HepG2 (cell line): ENCODE data around the gene CEP131. TPM values are rescaled to one million over a fixed set of nuclear protein-coding genes. Genes with fewer than 3 reads are reported as not detected.
A peak's percentile ranks its signal among the peaks of the same experiment; 100 is the strongest.

ENCODE experiments used
- BRD4 ChIP-seq: sonication (generic); formaldehyde crosslinking; IDR thresholded peaks from 2 replicates; pipeline ENCODE4 v1.4.0; 2020; ENCODE audit warnings: missing genetic modification reagents
- CENPT ChIP-seq: sonication (generic); formaldehyde crosslinking; IDR thresholded peaks from 2 replicates; pipeline ENCODE4 v1.8.0; 2022; ENCODE audit warnings: low read depth, mild to moderate bottlenecking, moderate library complexity, missing genetic modification reagents
- DNMT3B ChIP-seq: conservative IDR thresholded peaks from 2 replicates; pipeline ENCODE4 v1.6.1; 2016; ENCODE audit warnings: missing biosample characterization, control low read depth
- HHEX ChIP-seq: IDR thresholded peaks from 2 replicates; pipeline ENCODE4 v1.6.1; 2016; ENCODE audit warnings: control low read depth
- HNF4A ChIP-seq: sonication (generic); formaldehyde crosslinking; IDR thresholded peaks from 2 replicates; pipeline ENCODE4 v1.4.0; 2020; ENCODE audit warnings: missing genetic modification reagents
- PHF20 ChIP-seq: sonication (generic); formaldehyde crosslinking; IDR thresholded peaks from 2 replicates; pipeline ENCODE4 v1.5.0; 2020; ENCODE audit warnings: mild to moderate bottlenecking, missing genetic modification reagents
- POLR2AphosphoS2 ChIP-seq: IDR thresholded peaks from 2 replicates; pipeline ENCODE4 v1.6.1; 2011; ENCODE audit warnings: low read depth, low read length, improper control_type of control experiment
- SALL1 ChIP-seq: sonication (generic); formaldehyde crosslinking; IDR thresholded peaks from 2 replicates; pipeline ENCODE4 v1.8.0; 2022; ENCODE audit warnings: mild to moderate bottlenecking, missing genetic modification reagents
- TAF15 ChIP-seq: fragments of 200-400 bp; formaldehyde crosslinking; IDR thresholded peaks from one replicate; pipeline ENCODE4 v1.6.1; 2018; ENCODE audit warnings: mild to moderate bottlenecking, low read depth, low read length; ENCODE audit not compliant: poor library complexity, severe bottlenecking
- TCF7 ChIP-seq: sonication (generic); IDR thresholded peaks from 2 replicates; pipeline ENCODE4 v1.6.1; 2016; ENCODE audit warnings: antibody characterized with exemption, low read depth
- THAP9 ChIP-seq: sonication (generic); formaldehyde crosslinking; IDR thresholded peaks from 2 replicates; pipeline ENCODE4; 2020; ENCODE audit warnings: missing genetic modification reagents, mild to moderate bottlenecking, borderline replicate concordance
- TRIM24 ChIP-seq: sonication (generic); formaldehyde crosslinking; IDR thresholded peaks from 2 replicates; pipeline ENCODE4 v1.8.0; 2022; ENCODE audit warnings: mild to moderate bottlenecking, missing genetic modification reagents
- ZEB1 ChIP-seq: IDR thresholded peaks from 2 replicates; pipeline ENCODE4 v1.6.1; 2012; ENCODE audit warnings: mild to moderate bottlenecking, low read depth, inconsistent platforms; ENCODE audit not compliant: insufficient replicate concordance
- ZFYVE20 ChIP-seq: sonication (generic); formaldehyde crosslinking; IDR thresholded peaks from 2 replicates; pipeline ENCODE4 v1.8.0; 2023; ENCODE audit warnings: low read depth, mild to moderate bottlenecking, moderate library complexity, missing genetic modification reagents, borderline replicate concordance
- ZGPAT ChIP-seq: IDR thresholded peaks from 2 replicates; pipeline ENCODE4 v1.6.1; 2016; ENCODE audit warnings: mild to moderate bottlenecking
- ZNF143 ChIP-seq: sonication (generic); formaldehyde crosslinking; IDR thresholded peaks from 2 replicates; pipeline ENCODE4 v1.4.0; 2020; ENCODE audit warnings: missing genetic modification reagents
- ZNF20 ChIP-seq: sonication (generic); formaldehyde crosslinking; IDR thresholded peaks from 2 replicates; pipeline ENCODE4 v1.4.0; 2020; ENCODE audit warnings: mild to moderate bottlenecking, moderate library complexity, missing genetic modification reagents
- ZNF232 ChIP-seq: sonication (generic); formaldehyde crosslinking; IDR thresholded peaks from 2 replicates; pipeline ENCODE4 v1.4.0; 2020; ENCODE audit warnings: missing genetic modification reagents, borderline replicate concordance
- ZNF558 ChIP-seq: sonication (generic); formaldehyde crosslinking; IDR thresholded peaks from 2 replicates; pipeline ENCODE4 v1.9.0; 2022; ENCODE audit warnings: mild to moderate bottlenecking, missing genetic modification reagents, borderline replicate concordance
- polyA plus RNA-seq, 8 experiments: library from polyadenylated mRNA; depleted of rRNA in 3 of 8; stranded (reverse) in 7 of 8; unstranded in 1 of 8; fragments of >200 nt; fragmentation: Illumina TruSeq in 4 of 8; extraction: Trizol in 4 of 8; gene quantifications; 2 replicates each; pipeline versions ENCODE4 v1.2.1 to v1.2.3, GENCODE V29; 2011 to 2016; ENCODE audit warnings: low read depth in 4 of 8, missing spikeins in 1 of 8, mixed read lengths in 1 of 8; ENCODE audit not compliant: insufficient read depth in 1 of 8
- total RNA-seq, 5 experiments: library from RNA; depleted of rRNA; stranded (reverse); fragments of >200 nt; fragmentation: Illumina TruSeq; extraction: Trizol; gene quantifications; 2 replicates each; pipeline ENCODE4 v1.2.3, GENCODE V29; 2016; ENCODE audit warnings: low read depth in 1 of 5
- TF ChIP-seq, protein P1 (sequence below): IDR thresholded peaks from 2 replicates; pipeline ENCODE4 v1.6.1; 2018; ENCODE audit warnings: missing genetic modification reagents
- TF ChIP-seq, protein P2 (sequence below): sonication (generic); formaldehyde crosslinking; IDR thresholded peaks from 2 replicates; pipeline ENCODE4 v1.4.0; 2020; ENCODE audit warnings: missing genetic modification reagents

The CEP131 gene
- total and polyA plus RNA-seq, 2 of the 13 experiments (the other 11 are each of a cell fraction or from before 2014, with no cell fraction given) = 5.0 to 16.8 TPM

- TF ChIP-seq DNMT3B (CRISPR knock-in tag) (no peak), ZNF143 (CRISPR knock-in tag) (no peak; the same call in 1 of the 2 replicates), ZGPAT (peak; percentile 77; the same call in 1 of the 2 replicates), TRIM24 (no peak), TAF15 (peak; percentile 83), THAP9 (peak; percentile 55; the same call in 1 of the 2 replicates), ZNF558 (peak; percentile 89), HHEX (CRISPR knock-in tag) (0 out of 2 replicates have a peak, but pooled peaks have one; percentile 38), ZFYVE20 (CRISPR knock-in tag) (no peak), HNF4A (CRISPR knock-in tag) (peak; percentile 83), TCF7 (no peak), POLR2AphosphoS2 (no peak), ZNF20 (no peak), ZNF232 (CRISPR knock-in tag) (peak; percentile 48; the same call in 1 of the 2 replicates), BRD4 (CRISPR knock-in tag) (peak; percentile 96), ZEB1 (peak; percentile 70), CENPT (CRISPR knock-in tag) (0 out of 2 replicates have a peak, but pooled peaks have one; percentile 28), PHF20 (CRISPR knock-in tag) (peak; percentile 56), SALL1 (peak; percentile 82)
- TF ChIP-seq, protein P1, sequence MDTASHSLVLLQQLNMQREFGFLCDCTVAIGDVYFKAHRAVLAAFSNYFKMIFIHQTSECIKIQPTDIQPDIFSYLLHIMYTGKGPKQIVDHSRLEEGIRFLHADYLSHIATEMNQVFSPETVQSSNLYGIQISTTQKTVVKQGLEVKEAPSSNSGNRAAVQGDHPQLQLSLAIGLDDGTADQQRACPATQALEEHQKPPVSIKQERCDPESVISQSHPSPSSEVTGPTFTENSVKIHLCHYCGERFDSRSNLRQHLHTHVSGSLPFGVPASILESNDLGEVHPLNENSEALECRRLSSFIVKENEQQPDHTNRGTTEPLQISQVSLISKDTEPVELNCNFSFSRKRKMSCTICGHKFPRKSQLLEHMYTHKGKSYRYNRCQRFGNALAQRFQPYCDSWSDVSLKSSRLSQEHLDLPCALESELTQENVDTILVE (CRISPR knock-in tag) = peak; percentile 76
- TF ChIP-seq, protein P2, sequence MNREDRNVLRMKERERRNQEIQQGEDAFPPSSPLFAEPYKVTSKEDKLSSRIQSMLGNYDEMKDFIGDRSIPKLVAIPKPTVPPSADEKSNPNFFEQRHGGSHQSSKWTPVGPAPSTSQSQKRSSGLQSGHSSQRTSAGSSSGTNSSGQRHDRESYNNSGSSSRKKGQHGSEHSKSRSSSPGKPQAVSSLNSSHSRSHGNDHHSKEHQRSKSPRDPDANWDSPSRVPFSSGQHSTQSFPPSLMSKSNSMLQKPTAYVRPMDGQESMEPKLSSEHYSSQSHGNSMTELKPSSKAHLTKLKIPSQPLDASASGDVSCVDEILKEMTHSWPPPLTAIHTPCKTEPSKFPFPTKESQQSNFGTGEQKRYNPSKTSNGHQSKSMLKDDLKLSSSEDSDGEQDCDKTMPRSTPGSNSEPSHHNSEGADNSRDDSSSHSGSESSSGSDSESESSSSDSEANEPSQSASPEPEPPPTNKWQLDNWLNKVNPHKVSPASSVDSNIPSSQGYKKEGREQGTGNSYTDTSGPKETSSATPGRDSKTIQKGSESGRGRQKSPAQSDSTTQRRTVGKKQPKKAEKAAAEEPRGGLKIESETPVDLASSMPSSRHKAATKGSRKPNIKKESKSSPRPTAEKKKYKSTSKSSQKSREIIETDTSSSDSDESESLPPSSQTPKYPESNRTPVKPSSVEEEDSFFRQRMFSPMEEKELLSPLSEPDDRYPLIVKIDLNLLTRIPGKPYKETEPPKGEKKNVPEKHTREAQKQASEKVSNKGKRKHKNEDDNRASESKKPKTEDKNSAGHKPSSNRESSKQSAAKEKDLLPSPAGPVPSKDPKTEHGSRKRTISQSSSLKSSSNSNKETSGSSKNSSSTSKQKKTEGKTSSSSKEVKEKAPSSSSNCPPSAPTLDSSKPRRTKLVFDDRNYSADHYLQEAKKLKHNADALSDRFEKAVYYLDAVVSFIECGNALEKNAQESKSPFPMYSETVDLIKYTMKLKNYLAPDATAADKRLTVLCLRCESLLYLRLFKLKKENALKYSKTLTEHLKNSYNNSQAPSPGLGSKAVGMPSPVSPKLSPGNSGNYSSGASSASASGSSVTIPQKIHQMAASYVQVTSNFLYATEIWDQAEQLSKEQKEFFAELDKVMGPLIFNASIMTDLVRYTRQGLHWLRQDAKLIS (CRISPR knock-in tag) = peak; percentile 50; the same call in 1 of the 2 replicates
Measured at GRCh38 chr17:81165246-81166032, 57.3 kb downstream of the CEP131 start, which contains the start of gene PVALEF (continued).
